Gastrocnemius medialis (tissue), 4 donors: ENCODE results near the gene SELL. TPM values are rescaled to one million over a fixed set of nuclear protein-coding genes. Genes with fewer than 3 reads are reported as not detected.
"Not testable (repeated sequence)": the region's sequence is repeated elsewhere in the genome, so short reads cannot be mapped to it uniquely, and the experiment has no call there.

Source experiments
- ATAC-seq, 2 donors: fragments of 150-250 bp; one replicate each; pipeline ENCODE4 v1.9.1; 2016
- DNase-seq, 2 donors: peaks; one replicate each; pipeline ENCODE4 v3.0.0-alpha.2; 2019
- H3K27ac ChIP-seq, 4 donors: fragments of 200-600 bp; sonication (generic); 1 replicate in 1 of 4; 2 replicates in 3 of 4; pipeline ENCODE4 v1.5.1; 2016 to 2018; ENCODE audit warnings: mild to moderate bottlenecking in 2 of 4, moderate library complexity in 1 of 4
- H3K27me3 ChIP-seq, 3 donors: fragments of 200-600 bp; sonication (generic) in 2 of 3; 1 replicate in 1 of 3; 2 replicates in 2 of 3; pipeline versions ENCODE4 v1.5.1 to v1.6.0; 2016 to 2019; ENCODE audit warnings: mild to moderate bottlenecking in 1 of 3, moderate library complexity in 1 of 3
- H3K36me3 ChIP-seq, 2 donors: fragments of 200-600 bp; sonication (generic) in 1 of 2; one replicate each; pipeline ENCODE4 v1.5.1; 2017 to 2018
- H3K4me1 ChIP-seq, 2 donors: fragments of 200-600 bp; sonication (generic) in 1 of 2; one replicate each; pipeline ENCODE4 v1.5.1; 2016 to 2017; ENCODE audit warnings: mild to moderate bottlenecking in 2 of 2
- H3K4me3 ChIP-seq, 4 donors: fragments of 200-600 bp; sonication (generic) in 3 of 4; 1 replicate in 1 of 4; 2 replicates in 3 of 4; pipeline ENCODE4 v1.5.1; 2016 to 2019; ENCODE audit warnings: mild to moderate bottlenecking in 2 of 4
- H3K9me3 ChIP-seq, 3 donors: fragments of 200-600 bp; sonication (generic) in 2 of 3; 1 replicate in 1 of 3; 2 replicates in 2 of 3; pipeline ENCODE4 v1.5.1; 2016 to 2019
- POLR2A ChIP-seq, 2 donors: fragments of 450-650 bp; IDR thresholded peaks; one replicate each; pipeline ENCODE4 v1.6.1; 2017; ENCODE audit warnings: antibody characterized with exemption in 2 of 2, mild to moderate bottlenecking in 2 of 2, moderate library complexity in 2 of 2
- in situ Hi-C, 4 donors: fragments of 200-750 bp; cut with MboI; loops; one replicate each; pipeline versions ENCODE4 v1.15.0 to v1.8.0; 2017; ENCODE audit warnings: low sequenced_read_pairs in 4 of 4
- intact Hi-C: fragments of 100-400 bp; cut with DNase I; formaldehyde crosslinking; loops from one replicate; pipeline ENCODE4 v1.15.1; 2023; ENCODE audit warnings: low total_unique reads
- total RNA-seq, 4 donors: library from RNA; depleted of rRNA; stranded (reverse); fragments of >200 nt; gene quantifications; one replicate each; pipeline versions ENCODE4 v1.1.0 to v1.2.3, GENCODE V29; 2016
- TF ChIP-seq, protein P1 (sequence below), 5 experiments: fragments of 450-650 bp in 3 of 5; fragments of 200-600 bp in 2 of 5; sonication (generic) in 2 of 5; IDR thresholded peaks in 4 of 5; conservative IDR thresholded peaks in 1 of 5; 1 replicate in 4 of 5; 2 replicates in 1 of 5; pipeline ENCODE4 v1.5.1; 2016 to 2019; ENCODE audit warnings: antibody characterized with exemption in 5 of 5, mild to moderate bottlenecking in 3 of 5, moderate library complexity in 3 of 5

SELL gene
- total RNA-seq, 4 donors from 2014 or later = 0.24 to 0.72 (median 0.55) TPM; not detected in 1

DNA sequence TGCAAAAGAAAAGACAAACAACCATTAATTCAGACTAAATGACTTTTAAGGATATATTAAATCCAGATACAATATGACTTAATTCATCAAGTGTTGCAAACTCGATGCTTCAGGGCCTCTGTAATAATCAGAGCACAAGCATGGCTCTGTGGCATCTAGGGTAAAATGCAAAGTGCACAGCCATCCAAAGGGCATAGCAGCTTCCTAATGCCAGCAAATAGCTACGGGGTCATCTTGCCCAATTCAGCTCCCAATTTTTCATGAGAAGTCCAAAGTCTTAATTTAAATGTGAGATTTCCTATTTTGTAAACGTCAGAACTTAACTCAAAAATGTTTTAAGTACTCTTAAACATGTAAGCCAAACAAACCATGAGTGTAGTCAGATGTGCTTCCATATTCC is 14.5 kb upstream of the SELL start:
- H3K4me3 ChIP-seq = no peak overlapping the region
- H3K9me3 ChIP-seq = no peaks in the 10 kb centered on the region
- in situ Hi-C loops = no loop called here
- ATAC-seq (no peak), DNase-seq (no peak)
- no peaks in the 10 kb centered on the region for H3K27me3 ChIP-seq
- TF ChIP-seq POLR2A (IDR thresholded peaks at IDR 0.05) = no peak
- TF ChIP-seq, protein P1, sequence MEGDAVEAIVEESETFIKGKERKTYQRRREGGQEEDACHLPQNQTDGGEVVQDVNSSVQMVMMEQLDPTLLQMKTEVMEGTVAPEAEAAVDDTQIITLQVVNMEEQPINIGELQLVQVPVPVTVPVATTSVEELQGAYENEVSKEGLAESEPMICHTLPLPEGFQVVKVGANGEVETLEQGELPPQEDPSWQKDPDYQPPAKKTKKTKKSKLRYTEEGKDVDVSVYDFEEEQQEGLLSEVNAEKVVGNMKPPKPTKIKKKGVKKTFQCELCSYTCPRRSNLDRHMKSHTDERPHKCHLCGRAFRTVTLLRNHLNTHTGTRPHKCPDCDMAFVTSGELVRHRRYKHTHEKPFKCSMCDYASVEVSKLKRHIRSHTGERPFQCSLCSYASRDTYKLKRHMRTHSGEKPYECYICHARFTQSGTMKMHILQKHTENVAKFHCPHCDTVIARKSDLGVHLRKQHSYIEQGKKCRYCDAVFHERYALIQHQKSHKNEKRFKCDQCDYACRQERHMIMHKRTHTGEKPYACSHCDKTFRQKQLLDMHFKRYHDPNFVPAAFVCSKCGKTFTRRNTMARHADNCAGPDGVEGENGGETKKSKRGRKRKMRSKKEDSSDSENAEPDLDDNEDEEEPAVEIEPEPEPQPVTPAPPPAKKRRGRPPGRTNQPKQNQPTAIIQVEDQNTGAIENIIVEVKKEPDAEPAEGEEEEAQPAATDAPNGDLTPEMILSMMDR (IDR thresholded peaks at IDR 0.05 in 4 of 5, conservative IDR thresholded peaks at IDR 0.05 in 1 of 5) = no peak
- H3K27ac ChIP-seq = no peak overlapping the region
- intact Hi-C loops = no loop called here
- H3K36me3 ChIP-seq = no peaks in the 10 kb centered on the region
- no peaks in the 10 kb centered on the region for H3K4me1 ChIP-seq

DNA sequence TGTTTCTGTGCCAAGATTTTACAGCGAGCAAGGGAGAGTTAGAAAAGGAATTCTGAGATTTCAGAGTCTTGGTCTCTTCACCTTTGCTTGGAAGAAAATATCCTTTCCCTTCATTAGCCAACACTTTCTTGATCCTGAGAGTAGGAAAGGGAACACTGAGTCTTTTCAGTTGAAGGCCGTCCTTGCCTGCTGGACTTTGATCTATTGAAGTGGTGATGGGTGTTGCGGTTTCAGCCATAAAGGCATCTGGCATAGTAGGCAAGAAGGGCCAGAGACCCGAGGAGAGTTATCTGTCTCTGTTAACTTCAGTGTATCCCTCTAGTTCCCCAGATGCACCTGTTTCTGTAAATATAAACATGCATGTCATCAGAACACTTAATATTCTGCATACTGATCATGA is 12.7 kb upstream of the SELL start:
- Histone ChIP-seq H3K9me3 (no peaks in the 10 kb centered on the region), H3K27ac (no peak overlapping the region), H3K36me3 (no peaks in the 10 kb centered on the region), H3K4me3 (no peak overlapping the region), H3K27me3 (no peaks in the 10 kb centered on the region), H3K4me1 (no peaks in the 10 kb centered on the region)
- in situ Hi-C loops (no loop called here), intact Hi-C loops (no loop called here)
- DNase-seq (no peak), ATAC-seq (no peak)
- TF ChIP-seq, protein P1 (IDR thresholded peaks at IDR 0.05 in 4 of 5, conservative IDR thresholded peaks at IDR 0.05 in 1 of 5) = no peak
- TF ChIP-seq POLR2A (IDR thresholded peaks at IDR 0.05) = no peak

DNA sequence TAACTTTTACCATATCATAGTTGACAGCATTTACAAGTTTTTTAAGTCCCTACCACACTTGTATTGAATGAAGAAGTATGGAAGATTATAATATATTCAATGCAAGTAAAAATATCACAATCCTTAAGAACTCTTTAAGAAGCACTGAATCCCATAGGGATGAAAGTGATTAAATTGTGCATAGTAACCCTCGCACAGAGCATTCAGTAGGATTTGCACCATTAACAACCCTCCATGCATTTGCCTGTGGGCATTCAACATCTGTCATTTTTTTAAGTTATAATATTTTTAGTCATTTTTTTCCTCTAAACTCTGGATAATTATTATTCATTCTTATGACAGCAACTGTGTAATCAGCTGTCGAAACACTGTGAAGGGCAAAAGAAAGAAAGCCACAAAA is 12.3 kb upstream of the SELL start:
- TF ChIP-seq, protein P1 (IDR thresholded peaks at IDR 0.05 in 4 of 5, conservative IDR thresholded peaks at IDR 0.05 in 1 of 5) = no peak
- no peak for TF ChIP-seq POLR2A (IDR thresholded peaks at IDR 0.05)
- DNase-seq = no peak
- in situ Hi-C loops (no loop called here), intact Hi-C loops (no loop called here)
- Histone ChIP-seq H3K27me3 (no peaks in the 10 kb centered on the region), H3K27ac (no peak overlapping the region), H3K4me3 (no peak overlapping the region), H3K36me3 (no peaks in the 10 kb centered on the region), H3K9me3 (no peaks in the 10 kb centered on the region), H3K4me1 (no peaks in the 10 kb centered on the region)
- no peak for ATAC-seq

DNA sequence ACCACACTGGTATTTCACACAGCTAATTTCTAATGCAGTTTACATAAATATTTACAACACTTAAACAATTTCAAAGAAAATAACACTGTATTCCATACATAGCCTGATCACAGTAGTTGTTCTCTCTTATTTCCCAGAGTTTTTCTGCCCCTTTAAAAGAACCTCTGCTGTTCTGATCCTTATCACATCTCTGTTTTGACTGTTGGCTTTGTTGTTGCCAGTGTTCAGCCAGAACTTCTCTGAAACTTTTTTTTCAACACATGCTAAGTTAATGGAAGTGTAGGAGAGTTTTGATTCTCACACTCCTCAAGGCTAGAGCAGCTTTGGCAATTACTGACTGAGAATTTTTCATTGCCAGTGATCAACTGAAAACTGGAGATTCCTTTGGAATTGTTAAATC is 11.4 kb upstream of the SELL start:
- Histone ChIP-seq H3K27me3 (no peaks in the 10 kb centered on the region), H3K27ac (no peak overlapping the region), H3K4me3 (no peak overlapping the region), H3K9me3 (no peaks in the 10 kb centered on the region), H3K4me1 (no peaks in the 10 kb centered on the region), H3K36me3 (no peaks in the 10 kb centered on the region)
- in situ Hi-C loops = no loop called here
- DNase-seq = no peak
- TF ChIP-seq POLR2A (IDR thresholded peaks at IDR 0.05) = no peak
- TF ChIP-seq, protein P1 (IDR thresholded peaks at IDR 0.05 in 4 of 5, conservative IDR thresholded peaks at IDR 0.05 in 1 of 5) = no peak
- ATAC-seq = no peak
- intact Hi-C loops = no loop called here

DNA sequence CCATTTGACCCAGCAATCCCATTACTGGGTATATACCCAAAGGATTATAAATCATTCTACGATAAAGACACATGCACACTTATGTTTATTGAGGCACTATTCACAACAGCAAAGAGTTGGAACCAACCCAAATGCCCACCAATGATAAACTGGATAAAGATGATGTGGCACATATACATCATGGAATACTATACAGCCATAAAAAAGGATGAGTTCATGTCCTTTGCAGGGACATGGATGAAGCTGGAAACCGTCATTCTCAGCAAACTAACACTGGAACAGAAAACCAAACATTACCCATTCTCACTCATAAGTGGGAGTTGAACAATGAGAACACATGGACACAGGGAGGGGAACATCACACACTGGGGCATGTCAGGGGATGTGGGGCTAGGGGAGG is 3.7 kb upstream of the SELL start:
- in situ Hi-C loops, H3K4me3 ChIP-seq, H3K27ac ChIP-seq, H3K27me3 ChIP-seq, H3K4me1 ChIP-seq, ATAC-seq, DNase-seq, H3K9me3 ChIP-seq, intact Hi-C loops, H3K36me3 ChIP-seq: not testable (repeated sequence)

DNA sequence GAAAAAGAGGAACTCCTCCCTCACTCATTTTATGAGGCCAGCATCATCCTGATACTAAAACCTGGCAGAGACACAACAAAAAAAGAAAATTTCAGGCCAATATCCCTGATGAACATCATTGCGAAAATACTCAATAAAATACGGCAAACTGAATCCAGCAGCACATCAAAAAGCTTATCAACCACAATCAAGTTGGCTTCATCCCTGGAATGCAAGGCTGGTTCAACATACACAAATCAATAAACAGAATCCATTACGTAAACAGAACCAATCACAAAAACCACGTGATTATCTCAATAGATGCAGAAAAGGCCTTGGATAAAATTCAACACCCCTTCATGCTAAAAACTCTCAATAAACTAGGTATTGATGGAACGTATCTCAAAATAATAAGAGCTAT is 1.7 kb upstream of the SELL start:
- ATAC-seq, H3K4me3 ChIP-seq, in situ Hi-C loops, H3K27ac ChIP-seq, DNase-seq, H3K27me3 ChIP-seq, H3K9me3 ChIP-seq, H3K4me1 ChIP-seq, H3K36me3 ChIP-seq: not testable (repeated sequence)
- intact Hi-C loops = loop anchor here (5.0 kb wide), 2 partner anchors 111 to 161 kb away; no protein-coding TSS in a partner anchor
